NCI-H526 treated with DMSO at 0.1 percent for 48 hours (cell line): ENCODE data around the gene CAB39.

Source experiments
- DNase-seq: peaks from one replicate; lab custom pipeline; 2025; lab: John Stamatoyannopoulos, UW

CAB39 gene

DNA sequence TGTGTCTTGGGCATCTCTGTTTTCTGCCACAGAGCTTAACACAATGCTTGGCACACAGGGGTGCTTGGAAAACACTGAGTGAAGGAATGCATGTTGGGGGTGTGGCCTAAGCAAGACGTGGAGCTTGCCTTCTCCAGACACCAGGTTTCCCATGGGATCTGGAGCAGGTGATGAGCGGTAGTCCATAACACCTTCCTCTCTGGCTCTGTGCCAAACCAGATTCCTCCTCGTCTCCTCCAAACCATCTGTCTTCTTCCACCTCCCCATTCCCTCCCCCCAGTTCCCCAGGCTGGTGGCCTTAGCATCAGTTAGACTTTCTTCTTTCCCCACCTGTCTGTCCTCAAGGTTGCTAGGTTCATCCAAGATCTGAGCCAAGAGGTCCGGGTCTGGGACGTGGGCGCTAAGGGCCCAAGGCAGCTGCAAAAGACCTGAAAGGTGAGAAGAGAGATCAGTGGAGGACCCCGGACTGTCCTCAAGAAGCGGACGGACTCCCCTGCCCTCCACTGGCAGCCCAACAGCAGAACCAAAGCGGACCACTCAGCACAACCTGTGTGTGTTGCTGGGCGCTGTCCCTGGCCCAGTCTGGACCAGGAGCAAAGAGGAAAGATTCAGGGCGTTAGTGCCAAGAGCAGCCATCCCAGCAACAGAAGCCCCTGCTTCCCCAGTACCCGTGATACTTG lies 150.9 kb downstream of the CAB39 start:
- no peak for DNase-seq

- DNase-seq: no peak
Measured at GRCh38 chr2:230864122-230864604, 151.5 kb downstream of the CAB39 start.

GRCh38 chr2:230864605-230865306 lies 152.1 kb downstream of the CAB39 start, which contains the start of gene ITM2C:
Gene ITM2C (plus strand): TSS chr2:230864942. CDS start chr2:230865026, 84 bp downstream.
- DNase-seq: peak; percentile 66

- DNase-seq: no peak
Measured at GRCh38 chr2:230865307-230865765, 152.7 kb downstream of the CAB39 start.

DNA sequence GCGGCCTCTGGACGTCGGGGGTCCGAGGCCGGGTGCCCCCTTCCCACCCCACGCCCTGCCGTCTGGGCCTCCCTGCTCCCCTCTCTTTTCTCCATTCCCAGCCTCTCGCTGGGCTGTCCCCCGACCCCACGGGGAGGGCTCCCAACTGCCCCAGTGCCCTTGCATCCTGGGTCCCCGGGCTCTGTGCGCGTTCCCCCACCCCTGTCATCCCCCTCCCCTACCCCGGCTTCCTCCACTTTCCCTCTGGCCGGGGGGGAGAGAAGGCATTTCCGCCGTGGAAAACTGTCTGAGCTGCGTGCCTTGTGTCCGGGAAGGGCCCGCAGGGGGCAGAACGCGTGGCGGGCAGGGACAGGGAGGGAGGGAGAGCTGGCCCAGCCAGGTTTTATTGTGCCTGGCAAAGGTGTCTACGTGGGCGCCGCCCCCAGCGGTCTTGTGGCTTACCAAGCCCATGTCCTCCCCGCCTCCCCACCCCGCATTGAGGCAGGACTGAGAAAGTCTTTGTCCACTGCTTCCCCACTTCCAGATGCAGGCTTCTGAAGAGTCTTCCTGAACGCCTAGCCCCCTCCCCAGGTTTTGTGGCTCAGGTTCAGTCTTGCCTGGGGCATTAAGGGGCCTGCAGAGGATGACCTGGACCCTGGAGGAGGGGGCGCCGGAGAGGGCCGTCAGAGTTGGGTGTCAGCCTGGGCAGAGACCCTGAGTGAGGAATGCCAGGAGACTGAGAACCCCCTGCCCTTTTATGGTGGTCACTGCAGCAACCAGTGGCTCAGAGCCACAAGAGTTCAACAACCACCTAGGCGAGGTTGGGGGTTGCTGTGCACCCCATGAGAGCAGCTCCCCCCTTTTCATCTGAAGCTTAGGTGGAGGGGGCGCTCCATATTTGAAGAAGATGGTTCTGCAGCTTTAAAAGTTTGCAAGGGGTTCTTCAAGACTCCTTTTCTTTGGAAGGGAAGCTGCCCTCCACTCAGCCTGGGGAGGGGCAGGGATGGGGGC lies 153.4 kb downstream of the CAB39 start:
- DNase-seq: no peak

- no peak for DNase-seq
Measured at GRCh38 chr2:230866756-230867523, 154.3 kb downstream of the CAB39 start.

DNA sequence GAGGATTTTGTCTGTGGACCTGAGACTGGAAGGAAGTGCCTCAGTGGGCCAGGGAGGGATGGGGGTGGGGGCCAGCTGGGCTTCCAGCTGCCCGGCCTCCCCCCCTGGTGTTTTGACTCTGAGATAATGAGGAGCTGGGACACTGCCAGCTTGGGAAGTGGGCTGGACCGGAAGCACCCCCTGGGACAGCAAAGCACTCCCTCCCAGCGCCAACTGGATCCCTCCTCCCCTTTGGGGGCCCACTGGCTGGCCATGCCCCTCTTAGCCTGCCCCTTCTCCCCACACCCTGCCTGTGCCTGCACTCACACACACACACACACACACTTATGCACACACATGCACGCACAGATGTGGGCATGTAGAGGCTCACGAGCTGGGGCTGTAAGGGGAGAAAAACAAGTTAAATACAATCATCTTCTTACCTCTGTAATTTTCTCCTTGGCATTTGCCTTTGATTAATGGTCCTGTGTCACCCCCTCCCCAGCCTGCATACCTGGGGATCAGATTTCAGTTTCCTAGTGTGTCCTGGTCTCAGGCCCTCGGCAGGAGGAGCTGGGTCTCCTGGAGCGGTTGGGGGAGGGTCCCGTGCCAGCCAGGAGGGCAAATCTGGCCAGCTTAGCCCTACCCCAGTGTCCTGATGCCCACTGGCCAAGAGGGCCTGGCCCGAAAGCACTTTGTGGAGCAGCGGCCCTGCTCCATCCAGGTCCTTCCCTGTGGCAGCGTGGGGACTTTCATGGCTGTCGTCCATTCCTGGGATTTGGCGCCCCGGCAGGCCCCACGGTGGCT lies 155.7 kb downstream of the CAB39 start:
- no peak for DNase-seq

DNA sequence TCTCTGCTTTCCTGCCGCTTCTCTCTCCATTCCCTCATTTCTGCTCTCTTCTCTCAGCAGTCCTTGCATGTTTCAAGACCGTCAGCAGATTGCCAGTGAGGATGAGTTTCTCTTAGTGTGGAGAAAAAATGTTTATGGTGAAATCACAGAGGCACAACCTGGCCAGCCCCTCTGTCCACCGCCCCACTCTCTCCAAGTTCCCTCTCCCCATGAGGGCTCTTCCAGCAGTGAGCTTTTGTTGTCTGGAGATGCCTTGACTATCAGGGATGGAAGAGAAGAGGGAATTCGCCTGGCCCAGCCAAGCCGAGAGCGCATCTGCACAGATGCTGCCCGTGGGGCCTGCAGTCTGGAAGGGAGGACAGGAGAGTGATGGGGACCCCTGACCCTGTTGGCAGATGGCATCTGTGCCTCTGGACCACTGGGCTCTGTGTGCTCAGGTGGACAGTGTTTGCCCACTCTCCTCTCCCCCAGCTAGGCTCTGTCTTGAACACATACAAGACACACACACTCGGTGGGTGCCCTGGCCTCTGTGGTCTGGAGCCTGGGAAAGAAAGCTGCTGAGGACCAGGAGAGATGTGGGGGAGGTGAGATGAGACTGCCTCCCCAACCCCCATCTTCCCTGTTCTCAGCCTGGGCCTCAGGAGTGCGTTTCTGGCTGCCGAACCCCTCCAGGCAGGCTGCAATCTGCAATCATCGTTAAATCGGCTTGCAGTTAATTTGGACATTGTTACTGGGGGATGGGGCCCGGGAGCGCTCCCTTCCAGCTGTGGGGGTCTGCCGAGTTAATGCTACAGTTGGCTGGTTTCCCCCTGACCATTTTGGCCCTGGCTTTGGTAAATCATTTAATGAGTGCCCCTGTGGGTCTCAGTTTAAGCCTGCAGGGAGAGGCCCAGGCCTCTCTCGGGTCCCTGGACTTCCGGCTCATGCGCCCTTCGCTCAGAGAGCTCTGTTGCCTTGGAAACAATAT lies 156.6 kb downstream of the CAB39 start:
- no peak for DNase-seq

GRCh38 chr2:230869914-230870543 lies 157.4 kb downstream of the CAB39 start:
- DNase-seq: no peak
